GM12878 (cell line): ENCODE results near the gene NR2C2AP. TPM values are rescaled to one million over a fixed set of nuclear protein-coding genes. Genes with fewer than 3 reads are reported as not detected.

ENCODE experiments used
- ATAC-seq: fragments of 200-7000 bp; cut with Tn5 transposase; 3 replicates; pipeline ENCODE4 v1.9.1; 2020; ENCODE audit warnings: mild to moderate bottlenecking, moderate library complexity
- BruUV-seq: library from RNA; stranded (reverse); fragments of 400-500 nt; replicated peaks from 2 replicates; lab custom pipeline; 2021; lab: Mats Ljungman, UMichigan
- CTCF ChIA-PET: fragments of 300-600 bp; sonication (Branson Sonifier 250); formaldehyde crosslinking; extraction: SDS; loops from one replicate; lab custom pipeline; 2021; ENCODE audit warnings: inconsistent platforms; lab: Yijun Ruan, JAX
- POLR2A ChIA-PET: fragments of 350-600 bp; formaldehyde crosslinking; extraction: SDS; loops from one replicate; lab custom pipeline; 2021; ENCODE audit warnings: inconsistent platforms; lab: Charles Lee
- RAD21 ChIA-PET: fragments of 300-600 bp; sonication (Branson Sonifier 250); formaldehyde crosslinking; loops from one replicate; lab custom pipeline; 2023; ENCODE audit warnings: antibody characterized with exemption; ENCODE audit not compliant: unreplicated experiment; lab: Charles Lee
- SMC1A ChIA-PET: fragments of 300-600 bp; sonication (Branson Sonifier 250); formaldehyde crosslinking; loops from one replicate; lab custom pipeline; 2023; ENCODE audit not compliant: unreplicated experiment, uncharacterized antibody; lab: Charles Lee
- DNase-seq: peaks from one replicate; pipeline ENCODE4 v3.0.0-alpha.2; 2011; ENCODE audit warnings: low read depth, low spot score
- FAIRE-seq: peaks from 3 replicates; lab custom pipeline; 2011; peaks lifted over from hg19 to GRCh38; lab: Jason Lieb, UNC
- H2AFZ ChIP-seq: 2 replicates; pipeline ENCODE4 v1.6.0; 2011; ENCODE audit warnings: low read depth, low read length, control low read depth; ENCODE audit not compliant: control insufficient read depth
- H3K27ac ChIP-seq: 2 replicates; pipeline ENCODE4 v1.5.1; 2011; ENCODE audit warnings: control low read depth; ENCODE audit not compliant: control insufficient read depth, insufficient read depth
- H3K27me3 ChIP-seq, 2 experiments: replicated peaks in 1 of 2; 2 replicates each; pipeline versions ENCODE4 v1.6.0 to v1.6.1; 2011; ENCODE audit warnings: low read length in 1 of 2; ENCODE audit not compliant: control insufficient read depth in 2 of 2, insufficient read depth in 2 of 2
- H3K36me3 ChIP-seq, 2 experiments: 2 replicates each; pipeline ENCODE4 v1.5.1; 2011; ENCODE audit warnings: low read length in 1 of 2; ENCODE audit not compliant: control insufficient read depth in 2 of 2, insufficient read depth in 2 of 2
- H3K4me1 ChIP-seq: 2 replicates; pipeline ENCODE4 v1.6.1; 2011; ENCODE audit warnings: mild to moderate bottlenecking, low read length, moderate library complexity, mixed read lengths; ENCODE audit not compliant: control insufficient read depth, insufficient read depth
- H3K4me2 ChIP-seq: 2 replicates; pipeline ENCODE4 v1.6.0; 2011; ENCODE audit warnings: control low read depth; ENCODE audit not compliant: control insufficient read depth, insufficient read depth
- H3K4me3 ChIP-seq: fragments of 200-600 bp; sonication (generic); 2 replicates; pipeline ENCODE4 v1.5.1; 2016
- H3K79me2 ChIP-seq: 2 replicates; pipeline ENCODE4 v1.6.0; 2011; ENCODE audit warnings: low read length; ENCODE audit not compliant: control insufficient read depth, insufficient read depth
- H3K9ac ChIP-seq: 2 replicates; pipeline ENCODE4 v1.8.0; 2011; ENCODE audit warnings: low read length, control low read depth, mixed read lengths; ENCODE audit not compliant: control insufficient read depth, insufficient read depth
- H3K9me3 ChIP-seq: replicated peaks from 3 replicates; pipeline ENCODE4 v1.5.1; 2011; ENCODE audit warnings: mild to moderate bottlenecking, low read length; ENCODE audit not compliant: control insufficient read depth, insufficient read depth
- H4K20me1 ChIP-seq: 2 replicates; pipeline ENCODE4 v1.6.0; 2011; ENCODE audit not compliant: control insufficient read depth, insufficient read depth
- EGR1 ChIP-seq, 2 experiments: IDR thresholded peaks; 1 replicate in 1 of 2; 2 replicates in 1 of 2; pipeline ENCODE4 v1.6.1; 2011 to 2012; ENCODE audit warnings: low read depth in 2 of 2, low read length in 2 of 2, borderline replicate concordance in 1 of 2, mild to moderate bottlenecking in 1 of 2, moderate library complexity in 1 of 2
- KDM1A ChIP-seq: fragments of 200-600 bp; sonication (generic); IDR thresholded peaks from 2 replicates; pipeline ENCODE4 v1.6.1; 2016; ENCODE audit warnings: borderline replicate concordance
- MAX ChIP-seq: IDR thresholded peaks from 2 replicates; pipeline ENCODE4 v1.6.1; 2012; ENCODE audit warnings: low read depth, low read length, improper control_type of control experiment
- MYB ChIP-seq: fragments of 150-350 bp; IDR thresholded peaks from 2 replicates; pipeline ENCODE4 v1.6.1; 2014; ENCODE audit warnings: mild to moderate bottlenecking, low read depth, low read length, borderline replicate concordance
- NFYA ChIP-seq: IDR thresholded peaks from 2 replicates; pipeline ENCODE4 v1.6.1; 2011; ENCODE audit warnings: low read depth, mild to moderate bottlenecking, low read length, improper control_type of control experiment, borderline replicate concordance
- POLR2A ChIP-seq: IDR thresholded peaks from 2 replicates; pipeline ENCODE4 v1.6.1; 2011; ENCODE audit warnings: low read depth, mild to moderate bottlenecking, low read length
- RBBP5 ChIP-seq: fragments of 200-600 bp; sonication (generic); conservative IDR thresholded peaks from 2 replicates; pipeline ENCODE4 v1.6.1; 2016
- SIX5 ChIP-seq: IDR thresholded peaks from 2 replicates; pipeline ENCODE4 v1.6.1; 2011; ENCODE audit warnings: mild to moderate bottlenecking, low read depth, low read length, moderate library complexity; ENCODE audit not compliant: severe bottlenecking
- SPI1 ChIP-seq: IDR thresholded peaks from 2 replicates; pipeline ENCODE4 v1.6.1; 2011; ENCODE audit warnings: low read depth, mild to moderate bottlenecking, low read length, moderate library complexity, borderline replicate concordance; ENCODE audit not compliant: insufficient read depth
- WGBS: methylation state at CpG from one replicate; pipeline ENCODE4 v1.1.6; 2016; ENCODE audit warnings: low lambda C conversion rate; ENCODE audit not compliant: insufficient replicate concordance, insufficient coverage; ENCODE audit errors: missing lambda C conversion rate; 5-methylcytosine and 5-hydroxymethylcytosine counted together
- in situ Hi-C: fragments of 300-500 bp; cut with MboI; formaldehyde crosslinking; loops from 9 replicates; pipeline ENCODE4 v1.14.3; 2018; ENCODE audit warnings: mixed read lengths
- intact Hi-C: fragments of 100-400 bp; cut with micrococcal nuclease; formaldehyde crosslinking; loops from one replicate; pipeline ENCODE4 v1.14.2; 2022; ENCODE audit not compliant: unreplicated experiment
- polyA plus RNA-seq, 11 experiments: library from polyadenylated mRNA; depleted of rRNA in 4 of 11; unstranded in 6 of 11; stranded (reverse) in 5 of 11; fragments of >200 nt; fragmentation: Nextera tagmentation in 4 of 11; fragmentation: Illumina TruSeq in 1 of 11; extraction: Ambion mirVana in 4 of 11; extraction: Trizol in 1 of 11; gene quantifications; 1 replicate in 1 of 11; 2 replicates in 10 of 11; pipeline versions ENCODE4 v1.2.1 to v1.2.3, GENCODE V29; 2011 to 2016; ENCODE audit warnings: inconsistent platforms in 2 of 11, missing spikeins in 2 of 11, low read depth in 1 of 11
- total RNA-seq, 4 experiments: library from RNA; depleted of rRNA in 3 of 4; stranded (reverse); fragments of >200 nt in 3 of 4; fragmentation: Illumina TruSeq in 1 of 4; extraction: Trizol in 1 of 4; gene quantifications; 2 replicates each; pipeline versions ENCODE4 v1.2.1 to v1.2.3, GENCODE V29; 2013 to 2021
- TF ChIP-seq, protein P1 (sequence below): IDR thresholded peaks from 2 replicates; pipeline ENCODE4 v1.6.1; 2011; ENCODE audit warnings: low read depth, mild to moderate bottlenecking, low read length, moderate library complexity, borderline replicate concordance; ENCODE audit errors: extremely low read depth

Gene NR2C2AP
- total and polyA plus RNA-seq, 10 of the 15 experiments (the other 5 are each of a cell fraction or from before 2014, with no cell fraction given), result 21.5 to 44.8 (median 28.1) TPM

DNA sequence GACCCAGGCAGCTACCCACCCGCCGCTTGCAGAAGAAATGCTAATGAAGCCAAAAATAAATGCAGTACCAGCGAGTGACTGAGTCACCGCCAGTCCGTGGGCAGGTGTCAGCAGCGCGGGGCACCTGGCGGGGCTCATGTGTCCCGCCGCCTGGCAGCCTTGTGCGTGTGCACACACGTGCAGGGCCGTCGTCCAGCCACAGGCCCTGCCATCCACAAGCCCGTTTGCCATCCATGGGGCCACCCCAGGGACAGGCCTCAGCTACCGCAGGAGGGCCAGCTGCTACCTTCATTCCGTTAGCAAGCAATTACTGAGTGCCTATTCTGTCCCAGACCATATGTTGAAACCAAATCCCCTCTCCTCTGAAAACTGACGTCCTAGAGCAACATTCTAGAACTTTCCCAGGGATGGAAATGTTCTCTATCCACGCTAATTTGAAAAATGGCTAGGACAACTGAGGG is 29.1 kb upstream of the NR2C2AP start:
- DNase-seq, result no peak
- no peak overlapping the region for H3K4me3 ChIP-seq
- in situ Hi-C loops, result no loop called here
- H2AFZ ChIP-seq, result no peak overlapping the region
- no peaks in the 10 kb centered on the region for H3K79me2 ChIP-seq
- H4K20me1 ChIP-seq, result no peaks in the 10 kb centered on the region
- no peak for TF ChIP-seq SPI1
- TF ChIP-seq, protein P1, sequence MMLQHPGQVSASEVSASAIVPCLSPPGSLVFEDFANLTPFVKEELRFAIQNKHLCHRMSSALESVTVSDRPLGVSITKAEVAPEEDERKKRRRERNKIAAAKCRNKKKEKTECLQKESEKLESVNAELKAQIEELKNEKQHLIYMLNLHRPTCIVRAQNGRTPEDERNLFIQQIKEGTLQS, result no peak
- no peak for TF ChIP-seq KDM1A
- TF ChIP-seq POLR2A, result no peak
- TF ChIP-seq SIX5, result no peak
- no peak for TF ChIP-seq MYB
- no peak for TF ChIP-seq NFYA
- no peak for TF ChIP-seq MAX
- TF ChIP-seq RBBP5, result no peak
- no peak for TF ChIP-seq EGR1 (IDR thresholded peaks at IDR 0.05; ENCODE audit: borderline replicate concordance in 1 of 2, low read depth in 2 of 2, low read length in 2 of 2)
- TF ChIP-seq, all 136 proteins: peak for 0
- BruUV-seq, result no TSS peak
- ChIA-PET RAD21 (no interaction called here), CTCF (no interaction called here), POLR2A (no interaction called here), SMC1A (no interaction called here)
- intact Hi-C loops, result no loop called here
- Histone ChIP-seq H3K9ac (no peak overlapping the region), H3K4me1 (no peaks in the 10 kb centered on the region), H3K36me3 (no peaks in the 10 kb centered on the region), H3K4me2 (no peak overlapping the region), H3K9me3 (peaks cover 11% of the 10 kb centered on the region; the same call in 2 of the 3 replicates), H3K27me3 (no peaks in the 10 kb centered on the region; a peak in 1 of 4 replicates), H3K27ac (no peak overlapping the region)
- ATAC-seq (no peak), FAIRE-seq (no peak)
- 37% methylated on average over 19 of the region's 19 CpGs for WGBS
